Amygdala (tissue), 56 donors: Measurements from ENCODE around the gene MT2A.
"Not testable (repeated sequence)": the region's sequence is repeated elsewhere in the genome, so short reads cannot be mapped to it uniquely, and the experiment has no call there.

Experiments
- DNase-seq, 56 donors: peaks; one replicate each; lab custom pipeline; 2025; lab: John Stamatoyannopoulos, UW

Gene MT2A

DNA sequence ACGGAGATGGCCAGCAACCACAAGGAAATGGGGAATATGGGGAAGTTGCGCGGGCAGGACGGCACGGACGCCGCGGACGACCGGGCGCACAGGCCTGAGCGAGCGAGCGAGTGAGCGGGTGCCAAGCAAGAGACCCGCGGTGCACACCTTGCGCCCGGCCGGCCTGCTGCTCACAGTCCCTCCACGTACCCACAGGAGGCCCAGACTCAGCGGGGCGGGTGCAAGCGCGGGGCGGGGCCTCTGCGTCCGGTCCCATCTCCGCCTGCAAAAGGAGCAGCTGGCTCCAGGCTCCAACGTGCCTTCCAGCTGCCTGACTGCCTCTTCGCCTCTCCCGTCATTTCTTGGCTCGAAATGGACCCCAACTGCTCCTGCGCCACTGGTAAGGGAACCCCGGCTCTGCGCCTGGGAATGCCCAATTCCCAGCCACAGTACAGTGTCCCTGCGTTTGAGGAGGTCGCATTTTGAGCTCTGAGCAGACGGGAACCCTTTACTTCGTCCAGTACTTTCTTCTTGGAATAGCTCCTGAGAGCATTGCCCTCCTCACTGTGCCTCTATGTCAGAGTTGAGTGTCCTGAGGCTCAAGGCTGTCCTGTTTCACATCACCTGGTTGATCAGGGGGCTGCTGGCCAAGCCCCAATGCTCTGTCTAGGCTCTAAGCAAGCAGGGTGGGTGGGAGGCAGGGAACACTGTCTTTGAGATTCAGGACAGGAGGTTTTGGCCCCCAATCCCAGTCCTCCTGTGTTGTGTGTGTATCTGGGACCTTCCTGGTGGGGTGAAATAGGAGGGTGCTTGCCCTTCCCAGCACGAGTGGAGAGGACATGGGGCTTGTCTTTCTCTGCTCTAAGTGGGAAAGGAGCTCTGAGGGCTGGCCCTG is 9.1 kb downstream of the MT2A start:
- DNase-seq, result peak in 22 of 56 donors; percentile 18 to 65 (median 42)

DNA sequence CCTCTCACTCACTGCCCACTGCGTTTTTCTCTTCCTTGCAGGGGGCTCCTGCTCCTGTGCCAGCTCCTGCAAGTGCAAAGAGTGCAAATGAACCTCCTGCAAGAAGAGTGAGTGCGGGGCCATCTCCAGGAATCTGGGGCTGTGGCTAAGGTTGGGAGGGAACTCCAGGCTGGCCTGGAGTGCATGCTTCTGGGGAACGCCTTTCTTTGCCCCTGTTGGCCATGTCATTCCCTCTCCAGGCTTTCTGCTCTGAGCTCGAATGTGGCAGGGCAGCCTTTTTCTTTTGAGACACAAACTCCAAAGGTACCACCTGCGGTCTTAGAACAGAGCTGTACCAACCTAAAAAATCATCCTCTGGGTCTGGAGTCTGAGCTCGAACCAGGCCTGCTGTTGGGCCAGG is 9.8 kb downstream of the MT2A start:
- DNase-seq, result no peak

DNA sequence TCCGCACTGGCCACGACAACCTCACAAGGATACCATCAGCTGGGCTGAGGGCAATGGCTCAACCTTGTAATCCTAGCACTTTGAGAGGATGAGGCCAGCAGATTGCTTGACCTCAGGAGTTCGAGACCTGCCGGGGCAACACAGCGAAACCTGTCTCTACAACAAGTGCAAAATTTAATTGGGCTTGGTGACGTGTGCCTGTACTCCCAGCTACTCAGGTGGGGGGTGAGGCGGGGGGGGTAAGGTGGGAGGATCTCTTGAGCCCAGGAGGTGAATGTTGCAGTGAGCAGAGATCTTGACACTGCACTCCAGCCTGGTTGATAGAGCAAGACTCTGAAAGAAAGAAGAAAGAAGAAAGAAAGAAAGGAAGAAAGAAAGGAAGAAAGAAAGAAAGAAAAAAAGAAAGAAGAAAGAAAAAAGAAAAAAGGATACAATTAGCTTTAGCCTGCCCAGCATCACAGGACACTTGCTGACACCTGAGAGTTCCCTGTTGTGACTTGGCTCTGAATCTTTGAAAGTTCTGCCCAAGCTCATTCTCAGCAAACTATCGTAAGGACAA is 12.0 kb downstream of the MT2A start:
- DNase-seq, result no peak

DNA sequence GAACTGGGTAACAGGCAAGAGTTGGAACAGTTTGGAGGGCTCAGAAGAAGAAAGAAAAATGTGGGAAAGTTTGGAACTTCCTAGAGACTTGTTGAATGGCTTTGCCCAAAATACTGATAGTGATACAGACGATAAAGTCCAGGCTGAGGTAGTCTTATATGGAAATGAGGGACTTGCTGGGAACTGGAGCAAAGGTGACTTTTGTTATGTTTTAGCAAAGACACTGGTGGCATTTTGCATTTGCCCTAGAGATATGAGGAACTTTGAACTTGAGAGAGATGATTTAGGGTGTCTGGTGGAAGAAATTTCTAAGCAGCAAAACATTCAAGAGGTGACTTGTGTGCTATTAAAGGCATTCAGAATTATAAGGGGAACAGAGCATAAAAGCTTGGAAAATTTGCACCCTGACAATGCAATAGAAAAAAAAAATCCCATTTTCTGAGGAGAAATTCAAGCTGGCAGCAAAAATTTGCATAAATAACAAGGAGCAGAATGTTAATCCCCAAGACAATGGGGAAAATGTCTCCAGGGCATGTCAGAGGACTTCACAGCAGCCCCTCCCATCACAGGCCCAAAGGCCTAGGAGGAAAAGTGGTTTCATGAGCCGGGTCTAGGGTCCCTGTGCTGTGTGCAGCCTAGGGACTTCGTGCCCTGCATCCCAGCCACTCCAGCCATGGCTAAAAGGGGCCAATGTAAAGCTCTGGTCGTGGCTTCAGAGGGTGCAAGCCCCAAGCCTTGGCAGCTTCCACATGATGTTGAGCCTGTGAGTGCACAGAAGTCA is 13.5 kb downstream of the MT2A start:
- DNase-seq, result not testable (repeated sequence)

DNA sequence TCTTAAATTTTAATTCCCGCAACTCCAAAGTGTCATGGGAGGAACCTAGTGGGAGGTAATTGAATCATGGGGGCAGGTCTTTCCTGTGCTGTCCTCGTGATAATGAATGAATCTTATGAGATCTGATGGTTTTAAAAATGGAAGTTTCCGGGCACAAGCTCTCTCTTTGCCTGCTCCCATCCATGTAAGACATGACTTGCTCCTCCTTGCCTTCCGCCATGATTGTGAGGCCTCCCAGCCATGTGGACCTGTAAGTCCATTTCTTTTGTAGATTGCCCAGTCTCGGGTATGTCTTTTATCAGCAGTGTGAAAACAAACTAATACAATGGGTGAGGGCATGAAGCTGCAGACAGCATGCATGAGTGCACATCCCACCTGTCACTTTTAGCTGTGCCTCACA is 14.8 kb downstream of the MT2A start:
- not testable (repeated sequence) for DNase-seq

DNA sequence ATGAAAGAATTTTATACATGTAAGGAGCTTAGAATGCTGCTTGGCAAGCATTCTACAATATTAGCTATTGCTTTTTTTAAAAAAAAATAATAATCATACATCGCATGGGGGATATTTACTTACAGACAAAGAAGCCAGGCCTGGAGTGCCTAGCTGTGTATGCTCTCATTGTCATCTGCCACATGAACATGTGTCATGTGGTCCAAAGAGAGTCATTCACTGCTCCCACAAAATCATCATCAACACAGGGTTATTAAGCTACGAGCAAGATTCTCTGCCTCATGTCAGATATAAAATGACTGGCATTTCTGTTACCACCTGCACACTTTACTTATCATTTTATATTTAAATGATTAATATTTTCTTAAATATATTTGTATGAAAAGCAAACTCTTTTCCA is 15.3 kb downstream of the MT2A start:
- DNase-seq, result peak in 1 of 56 donors; percentile 22

DNA sequence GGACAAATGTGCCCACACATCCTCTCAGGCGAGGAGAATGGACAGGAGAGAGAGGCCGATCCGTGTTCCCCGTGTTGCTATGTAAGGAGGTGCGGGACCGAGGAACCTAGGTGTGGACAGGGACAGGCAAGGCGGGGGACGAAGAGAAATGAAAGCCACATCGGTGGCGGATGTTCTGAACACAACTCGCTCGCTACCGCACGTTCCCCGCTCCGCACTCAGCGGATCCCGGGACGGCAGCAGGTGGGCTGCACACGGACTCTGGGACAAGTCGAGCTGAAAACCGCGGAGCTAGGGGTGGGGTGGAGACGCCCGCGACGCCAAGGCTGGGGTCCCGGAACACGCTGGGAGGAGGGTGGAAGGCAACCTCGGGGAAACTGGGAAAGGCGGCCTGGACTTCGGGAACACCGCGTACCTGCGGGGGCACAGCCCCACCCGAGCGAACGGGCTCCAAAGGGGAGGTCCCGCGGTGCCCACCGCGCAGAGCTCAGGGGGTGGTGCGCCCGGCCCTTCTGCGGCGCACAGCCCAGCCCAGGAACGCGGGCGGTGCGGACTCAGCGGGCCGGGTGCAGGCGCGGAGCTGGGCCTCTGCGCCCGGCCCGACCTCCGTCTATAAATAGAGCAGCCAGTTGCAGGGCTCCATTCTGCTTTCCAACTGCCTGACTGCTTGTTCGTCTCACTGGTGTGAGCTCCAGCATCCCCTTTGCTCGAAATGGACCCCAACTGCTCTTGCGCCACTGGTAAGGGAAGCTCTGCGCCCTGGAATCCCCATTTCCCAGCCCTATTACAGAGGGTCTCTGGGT is 17.0 kb downstream of the MT2A start, which contains the start of gene MT1E:
TSS of gene MT1E (plus strand) at position 642 of the 803 bp plus-strand sequence. CDS start at position 713, 71 bp downstream.
- DNase-seq, result peak in 34 of 56 donors; percentile 27 to 76 (median 47)

DNA sequence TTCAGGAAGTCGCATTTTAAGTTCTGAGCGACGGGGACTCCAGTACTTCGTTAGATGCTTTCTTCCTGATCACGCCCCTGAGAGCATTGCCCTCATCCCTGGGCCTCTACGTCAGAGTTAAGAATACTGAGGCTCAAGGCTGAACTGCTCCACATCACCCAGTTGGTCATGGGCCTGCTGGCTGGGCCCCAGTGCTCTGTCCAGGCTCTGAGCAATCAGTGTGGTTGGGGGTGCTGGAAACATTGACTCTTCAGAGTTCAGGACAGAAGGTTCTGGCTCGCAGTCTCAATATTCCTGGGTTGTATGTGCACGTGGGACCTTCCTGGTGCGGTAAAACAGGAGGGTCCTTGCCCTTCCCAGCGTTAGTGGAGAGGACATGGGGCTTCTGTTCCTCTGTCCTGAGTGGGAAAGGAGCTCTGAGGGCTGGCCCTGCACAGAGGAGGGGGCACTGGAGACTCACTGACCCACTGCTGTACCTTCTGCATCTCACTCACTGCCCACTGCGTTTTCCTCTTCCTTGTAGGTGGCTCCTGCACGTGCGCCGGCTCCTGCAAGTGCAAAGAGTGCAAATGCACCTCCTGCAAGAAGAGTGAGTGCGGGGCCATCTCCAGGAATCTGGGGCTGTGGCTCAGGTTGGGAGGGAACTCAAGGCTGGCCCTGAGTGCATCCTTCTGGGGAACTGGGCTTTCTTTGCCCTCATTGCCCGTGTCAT is 17.7 kb downstream of the MT2A start:
- peak in 3 of 56 donors; percentile 34 to 49 (median 42) for DNase-seq

DNA sequence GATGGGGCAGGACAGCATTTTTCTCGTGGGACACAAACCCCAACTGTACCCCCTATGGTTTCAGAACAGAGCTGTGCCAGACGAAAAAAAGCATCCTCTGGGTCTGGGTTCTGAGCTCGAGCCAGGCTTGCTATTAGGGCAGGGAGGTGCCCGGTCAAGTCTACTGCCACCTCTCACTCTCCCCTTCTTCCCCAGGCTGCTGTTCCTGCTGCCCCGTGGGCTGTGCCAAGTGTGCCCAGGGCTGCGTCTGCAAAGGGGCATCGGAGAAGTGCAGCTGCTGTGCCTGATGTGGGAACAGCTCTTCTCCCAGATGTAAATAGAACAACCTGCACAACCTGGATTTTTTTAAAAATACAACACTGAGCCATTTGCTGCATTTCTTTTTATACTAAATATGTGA is 18.3 kb downstream of the MT2A start:
- no peak for DNase-seq

DNA sequence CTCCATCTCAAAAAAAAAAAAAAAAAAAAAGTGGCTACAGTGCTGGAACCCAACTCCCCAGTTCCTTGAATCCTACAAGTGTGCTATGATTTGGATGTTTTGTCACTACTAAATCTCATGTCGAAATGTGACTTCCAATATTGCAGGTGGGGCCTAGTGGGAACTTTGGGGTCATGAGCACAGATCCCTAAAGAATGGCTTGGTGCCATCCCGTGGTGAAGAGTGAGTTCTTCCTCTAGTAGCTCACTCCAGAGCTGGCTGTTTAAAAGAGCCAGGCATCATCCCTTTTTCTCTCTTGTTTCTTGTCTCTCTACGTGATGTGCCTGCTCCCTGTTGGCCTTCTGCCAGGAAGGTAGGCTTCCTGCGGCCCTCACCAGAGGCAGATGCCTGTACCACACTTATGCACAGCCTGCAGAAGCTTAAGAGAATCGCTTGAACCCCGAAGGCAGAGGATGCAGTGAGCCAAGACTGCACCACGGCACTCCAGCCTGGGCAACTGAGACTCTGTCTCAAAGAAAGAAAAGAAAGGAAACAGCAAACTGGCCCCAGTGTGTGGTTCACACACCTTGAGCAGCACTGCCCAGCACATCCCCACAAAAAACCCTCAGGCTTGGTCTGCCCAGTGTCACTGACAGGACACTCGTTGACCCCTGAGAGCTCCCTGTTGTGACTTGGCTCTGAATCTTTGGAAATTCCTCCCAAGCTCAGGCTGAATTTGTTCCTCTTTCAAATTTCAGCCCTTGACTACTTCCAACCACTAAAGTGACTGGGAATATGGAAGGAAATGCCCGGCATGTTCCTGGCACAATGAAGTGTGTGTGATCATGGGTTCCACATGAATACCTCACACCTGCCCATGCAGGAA is 20.3 kb downstream of the MT2A start:
- DNase-seq, result no peak

DNA sequence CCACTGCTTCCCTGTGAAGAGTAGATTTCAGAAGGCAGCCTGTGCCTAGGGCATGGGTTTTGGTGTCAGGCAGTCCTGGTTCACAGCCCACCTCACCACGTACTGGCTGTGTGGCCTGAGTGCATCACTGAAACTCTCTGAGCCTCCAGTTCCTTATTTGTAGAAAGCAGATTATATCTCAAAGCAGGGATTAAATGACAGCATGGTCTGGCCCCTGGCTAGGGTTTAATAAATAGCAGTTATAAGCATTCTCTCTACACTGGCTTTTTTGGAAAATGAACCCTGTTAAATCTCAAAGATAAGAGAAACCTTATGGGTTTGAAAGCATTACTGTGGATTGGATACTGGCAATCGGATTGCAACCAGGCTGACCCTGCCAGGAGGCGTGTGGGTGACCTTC is 21.1 kb downstream of the MT2A start:
- DNase-seq, result no peak

DNA sequence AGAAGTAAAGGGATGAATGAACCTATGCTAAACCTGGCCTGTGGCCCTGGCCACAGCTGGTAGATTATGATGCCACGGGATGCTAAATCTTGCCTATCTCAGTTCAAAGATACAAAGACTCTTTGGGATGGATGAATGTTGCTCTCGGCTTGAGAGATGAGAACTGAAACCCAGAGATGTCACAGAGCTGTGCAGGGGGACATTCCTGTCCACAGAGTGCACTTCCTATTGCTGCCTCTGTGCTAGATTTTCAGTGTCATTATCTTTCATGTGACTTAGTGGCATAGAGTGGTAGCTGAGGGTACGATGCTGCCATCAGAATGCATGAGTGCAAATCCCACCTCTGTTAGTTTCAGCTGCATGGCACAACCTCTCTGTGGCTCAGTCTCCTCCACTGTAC is 21.8 kb downstream of the MT2A start:
- DNase-seq, result no peak

DNA sequence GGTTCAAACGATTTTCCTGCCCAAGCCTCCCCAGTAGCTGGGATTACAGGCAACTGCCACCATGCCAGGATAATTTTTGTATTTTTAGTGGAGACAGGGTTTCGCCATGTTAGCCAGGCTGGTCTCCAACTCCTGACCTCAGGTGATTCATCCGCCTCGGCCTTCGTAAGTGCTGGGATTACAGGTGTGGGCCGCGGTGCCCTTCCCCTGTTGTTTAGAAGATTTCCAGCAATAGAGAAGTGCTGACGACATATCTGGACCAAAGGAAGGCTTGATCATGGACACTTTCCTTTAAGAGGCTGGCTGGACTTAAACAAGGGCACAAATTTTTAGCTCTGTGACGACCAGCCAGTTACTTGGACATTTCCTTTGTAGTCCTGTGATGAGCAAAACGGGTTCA is 22.8 kb downstream of the MT2A start:
- DNase-seq, result no peak

DNA sequence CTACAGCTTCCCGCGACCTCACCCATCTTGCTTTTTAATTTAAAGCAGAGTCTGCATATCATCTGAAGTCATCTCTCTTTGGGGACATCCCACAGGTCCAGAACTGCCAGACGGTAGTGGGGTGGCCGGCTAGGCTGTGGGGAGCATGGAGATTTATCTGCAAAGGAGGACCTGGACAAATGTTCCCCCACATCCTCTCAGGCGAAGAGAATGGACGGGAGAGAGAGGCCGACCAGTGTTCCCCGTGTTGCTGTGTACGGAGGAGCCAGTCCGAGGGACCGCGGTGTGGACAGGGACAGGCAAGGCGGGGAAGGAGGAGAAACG is 23.4 kb downstream of the MT2A start:
- DNase-seq, result peak in 2 of 56 donors; percentile 50

DNA sequence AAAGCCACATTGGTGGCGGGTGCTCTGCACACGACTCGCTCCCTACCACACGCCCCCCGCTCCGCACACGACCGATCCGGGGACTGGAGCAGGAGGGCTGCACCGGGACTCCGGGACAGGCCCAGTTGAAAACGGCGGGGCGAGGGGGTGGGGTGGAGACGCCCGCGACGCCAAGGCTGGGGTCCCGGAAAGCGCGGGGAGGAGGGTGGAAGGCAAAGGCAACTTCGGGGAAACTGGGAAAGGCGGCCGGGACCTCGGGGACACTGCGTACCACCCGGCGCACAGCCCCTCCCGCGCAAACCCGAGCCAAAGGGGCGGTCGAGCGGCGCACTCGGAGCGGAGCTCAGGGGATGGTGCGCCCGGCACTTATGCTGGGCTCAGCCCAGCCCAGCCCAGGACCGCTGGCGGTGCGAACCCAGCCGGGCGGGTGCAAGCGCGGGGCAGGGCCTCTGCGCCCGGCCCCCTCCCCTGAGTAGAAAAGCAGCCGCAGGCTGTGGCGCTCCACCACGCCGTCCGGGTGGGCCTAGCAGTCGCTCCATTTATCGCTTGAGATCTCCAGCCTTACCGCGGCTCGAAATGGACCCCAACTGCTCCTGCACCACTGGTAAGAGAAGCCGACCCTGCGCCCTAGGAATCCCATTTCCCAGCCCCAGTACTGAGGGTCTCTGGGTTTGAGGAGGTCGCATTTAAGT is 23.9 kb downstream of the MT2A start, which contains the start of gene MT1M:
TSS of gene MT1M (plus strand) at position 504 of the 692 bp plus-strand sequence. CDS start at position 577, 73 bp downstream.
- peak in 38 of 56 donors; percentile 20 to 71 (median 41) for DNase-seq

DNA sequence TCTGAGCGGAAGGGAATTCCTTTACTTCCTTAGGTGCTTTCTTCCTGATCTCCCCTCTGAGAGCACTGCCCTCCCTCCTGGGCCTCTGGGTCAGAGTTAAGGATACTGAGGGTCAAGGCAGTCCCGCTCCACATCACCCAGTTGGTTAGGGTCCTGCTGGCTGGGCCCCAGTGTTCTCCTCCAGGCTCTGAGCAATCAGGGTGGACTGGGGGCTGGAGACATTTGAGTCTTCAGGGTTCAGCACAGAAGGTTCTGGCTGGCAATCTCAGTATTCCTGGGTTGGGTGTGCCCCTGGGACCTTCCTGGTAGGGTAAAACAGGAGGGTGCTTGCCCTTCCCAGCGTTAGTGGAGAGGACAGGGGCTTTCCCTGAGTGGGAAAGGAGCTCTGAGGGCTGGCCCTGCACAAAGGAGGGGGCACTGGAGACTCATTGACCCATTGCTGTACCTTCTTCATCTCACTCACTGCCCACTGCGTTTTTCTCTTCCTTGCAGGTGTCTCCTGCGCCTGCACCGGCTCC is 24.5 kb downstream of the MT2A start:
- DNase-seq, result no peak

DNA sequence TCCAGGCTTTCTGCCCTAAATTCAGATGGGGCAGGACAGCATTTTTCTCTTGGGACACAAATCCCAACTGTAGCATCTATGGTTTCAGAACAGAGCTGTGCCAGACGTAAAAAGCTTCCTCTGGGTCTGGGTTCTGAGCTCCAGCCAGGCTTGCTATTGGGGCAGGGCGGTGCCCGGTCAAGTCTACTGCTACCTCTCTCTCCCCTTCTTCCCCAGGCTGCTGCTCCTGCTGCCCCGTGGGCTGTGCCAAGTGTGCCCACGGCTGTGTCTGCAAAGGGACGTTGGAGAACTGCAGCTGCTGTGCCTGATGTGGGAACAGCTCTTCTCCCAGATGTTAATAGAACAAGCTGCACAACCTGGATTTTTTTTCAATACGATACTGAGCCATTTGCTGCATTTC is 25.2 kb downstream of the MT2A start:
- DNase-seq, result no peak
